ENCODE data around the gene STIM2.
A peak's percentile ranks its signal among the peaks of the same experiment; 100 is the strongest.
"Not testable (repeated sequence)": the region's sequence is repeated elsewhere in the genome, so short reads cannot be mapped to it uniquely, and the experiment has no call there.

Gene STIM2

DNA sequence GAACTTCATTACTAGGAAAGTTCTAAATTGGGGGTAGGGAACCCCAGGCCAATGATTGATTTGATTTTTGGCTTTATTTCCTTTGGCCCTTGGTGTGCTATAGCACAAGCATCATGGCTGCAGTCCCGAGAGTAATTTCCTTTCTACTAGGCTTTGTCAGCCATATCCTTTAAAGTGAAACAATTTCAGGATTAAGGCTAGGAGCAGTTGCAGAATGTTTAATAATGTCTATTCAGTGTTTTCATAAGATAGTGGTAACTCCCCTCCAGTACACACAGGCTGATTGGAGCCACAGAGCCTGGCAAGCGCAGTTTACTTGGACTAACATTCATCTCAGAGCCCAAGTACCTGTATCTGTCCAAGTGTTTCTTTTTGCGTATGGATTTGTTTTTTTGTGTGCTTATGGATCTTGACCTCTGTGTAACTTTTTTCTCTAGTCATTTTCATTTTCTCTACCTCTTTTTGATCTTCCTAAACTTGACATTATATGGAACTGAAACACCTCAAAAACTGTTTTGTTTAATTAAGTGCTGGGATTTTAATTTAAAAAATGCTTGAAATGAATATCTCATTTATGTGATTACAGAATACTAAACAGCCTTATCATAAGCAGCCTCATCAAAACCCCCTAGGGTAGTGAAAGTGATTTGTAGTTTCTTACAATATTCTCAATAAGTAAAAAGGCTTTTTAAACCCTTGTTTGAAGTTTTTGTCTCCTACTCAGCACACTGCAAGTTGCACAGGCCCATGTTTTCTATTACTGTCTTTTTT is 7.5 kb downstream of the STIM2 start:
- DNase-seq (ENCODE audit: low spot score): no peak

DNA sequence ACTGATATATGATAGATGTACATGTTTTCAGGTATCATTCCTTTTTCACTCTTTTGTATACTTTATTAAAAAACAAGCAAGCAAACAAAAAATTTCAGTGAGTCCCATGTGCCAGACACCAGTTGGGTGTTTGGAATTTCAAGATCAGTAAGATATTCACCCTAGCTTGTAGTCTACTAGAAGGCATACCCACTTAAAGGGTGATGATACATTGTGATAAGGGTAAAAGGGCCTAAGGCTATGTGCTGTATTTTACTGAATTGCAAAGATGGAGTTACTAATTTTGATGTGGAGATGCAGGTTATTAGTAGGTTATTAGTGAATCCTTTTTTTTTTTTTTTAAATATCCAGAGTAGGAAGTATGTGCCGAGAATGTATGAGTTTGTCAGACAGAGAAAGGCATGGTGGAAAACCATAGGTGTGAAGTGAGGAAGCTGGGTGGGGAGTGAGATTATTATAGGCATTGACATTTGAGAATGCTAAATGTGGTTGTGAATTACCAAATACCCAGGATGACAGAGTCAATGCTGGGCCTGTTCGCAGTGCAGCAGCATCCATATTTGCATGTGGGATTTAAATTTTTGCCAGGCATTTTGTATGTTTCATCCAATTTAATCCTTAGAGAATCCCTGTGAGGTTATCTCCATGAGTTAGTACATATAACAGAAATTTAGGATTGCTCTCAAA is 10.1 kb downstream of the STIM2 start:
- no peak for DNase-seq (ENCODE audit: low spot score)

- DNase-seq (ENCODE audit: low spot score): no peak
Observed at GRCh38 chr4:26871611-26872010, 11.0 kb downstream of the STIM2 start.

DNA sequence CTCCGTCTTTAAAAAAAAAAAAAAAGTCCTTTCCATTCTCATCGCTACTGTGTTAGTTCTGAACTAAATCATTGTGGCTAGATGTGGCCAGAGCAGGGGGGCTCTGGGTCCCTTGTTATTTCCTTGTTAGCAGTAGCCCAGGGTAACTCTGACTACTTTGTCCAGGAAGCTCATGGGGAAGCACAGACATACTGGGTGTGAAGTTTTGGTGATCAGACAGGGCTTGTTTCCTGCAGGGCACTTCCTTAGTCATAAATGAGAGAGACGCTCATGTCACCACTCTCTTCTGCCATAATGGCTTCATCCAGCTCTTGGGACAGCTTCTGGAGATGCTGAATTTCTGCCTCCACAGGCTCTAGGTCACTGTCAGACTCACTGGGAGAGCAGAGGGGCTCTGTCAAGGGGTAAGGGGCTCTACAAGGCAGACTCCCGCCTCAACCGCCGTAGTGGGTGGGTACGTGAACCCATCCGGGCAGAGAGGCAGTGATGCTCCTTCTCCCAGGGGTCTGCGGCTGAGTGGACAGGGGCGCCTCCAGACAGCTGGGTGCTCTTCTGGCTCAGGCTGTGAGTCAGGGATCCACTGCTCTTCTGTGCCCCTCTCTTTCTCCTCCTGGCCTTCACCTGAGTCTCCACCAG is 12.9 kb downstream of the STIM2 start:
- no peak for DNase-seq (ENCODE audit: low spot score)

- no peak for DNase-seq (ENCODE audit: low spot score)
Observed at GRCh38 chr4:26874110-26874509, 13.5 kb downstream of the STIM2 start.

DNA sequence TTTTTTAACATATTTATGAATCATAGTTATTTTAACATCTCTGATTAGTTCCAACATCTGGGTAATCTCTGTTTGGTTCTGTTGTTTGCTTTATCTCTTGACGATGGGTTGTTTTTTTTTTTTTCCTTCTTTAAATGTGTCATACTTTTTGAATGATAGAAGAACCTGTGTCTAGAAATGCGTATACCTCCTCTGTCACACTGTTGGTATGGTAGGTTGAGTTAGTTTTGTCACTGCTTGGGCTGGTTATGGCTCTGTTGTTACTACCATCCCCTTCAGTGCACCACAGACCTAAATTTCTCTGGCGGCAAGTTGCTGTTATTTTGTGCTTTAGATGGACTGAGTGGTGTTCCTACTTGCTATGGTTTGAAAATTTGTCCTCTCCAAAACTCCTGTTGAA is 16.8 kb downstream of the STIM2 start:
- DNase-seq (ENCODE audit: low spot score): no peak

- no peak for DNase-seq (ENCODE audit: low spot score)
Observed at GRCh38 chr4:26877961-26878360, 17.3 kb downstream of the STIM2 start.

DNA sequence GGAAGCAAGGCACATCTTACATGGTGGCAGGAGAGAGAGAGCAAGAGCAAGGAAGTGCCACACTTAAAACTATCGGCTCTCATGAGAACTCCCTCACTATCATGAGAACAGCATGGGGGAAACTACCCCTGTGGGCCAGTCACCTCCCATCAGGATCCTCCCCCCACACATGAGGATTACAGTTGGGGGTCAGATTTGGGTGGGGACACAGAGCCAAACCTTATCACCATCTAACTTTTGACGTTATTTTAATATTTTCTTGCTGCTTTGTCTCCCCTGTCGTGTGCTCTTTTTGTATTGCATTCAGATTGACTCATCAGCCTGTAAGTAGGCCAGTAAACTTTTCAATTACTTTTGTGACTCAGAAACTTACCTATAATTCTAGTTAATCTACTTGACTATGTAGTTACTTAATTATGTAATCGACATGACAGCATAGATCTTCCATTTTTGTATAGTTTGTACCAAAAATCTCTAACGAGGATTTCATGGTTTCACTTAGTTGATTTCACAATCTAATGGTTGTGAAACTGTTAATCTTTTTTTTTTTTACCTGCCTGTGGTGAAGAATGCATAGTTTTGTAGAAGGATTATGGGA is 18.3 kb downstream of the STIM2 start:
- no peak for DNase-seq (ENCODE audit: low spot score)

DNA sequence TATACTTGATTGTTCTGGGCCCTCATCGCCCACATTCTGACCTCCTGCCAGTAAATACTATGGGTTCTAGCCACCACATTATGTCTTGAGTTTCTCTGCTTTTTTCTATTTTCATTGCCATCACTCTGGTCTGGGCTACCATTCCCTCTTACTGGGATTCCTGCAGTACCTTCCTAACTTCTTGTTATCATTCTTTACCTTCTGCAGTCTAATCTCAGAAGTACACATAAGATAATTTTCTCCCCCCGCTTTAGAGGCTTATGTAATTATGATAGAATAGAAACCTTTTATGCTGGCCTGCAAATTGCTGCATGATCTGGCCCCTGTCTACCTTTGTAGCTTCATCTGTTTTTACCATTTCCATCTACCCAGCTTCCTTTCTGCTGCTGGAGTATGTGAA is 19.2 kb downstream of the STIM2 start:
- no peak for DNase-seq (ENCODE audit: low spot score)

GRCh38 chr4:26884026-26884425 is 23.4 kb downstream of the STIM2 start:
- no peak for DNase-seq (ENCODE audit: low spot score)

DNA sequence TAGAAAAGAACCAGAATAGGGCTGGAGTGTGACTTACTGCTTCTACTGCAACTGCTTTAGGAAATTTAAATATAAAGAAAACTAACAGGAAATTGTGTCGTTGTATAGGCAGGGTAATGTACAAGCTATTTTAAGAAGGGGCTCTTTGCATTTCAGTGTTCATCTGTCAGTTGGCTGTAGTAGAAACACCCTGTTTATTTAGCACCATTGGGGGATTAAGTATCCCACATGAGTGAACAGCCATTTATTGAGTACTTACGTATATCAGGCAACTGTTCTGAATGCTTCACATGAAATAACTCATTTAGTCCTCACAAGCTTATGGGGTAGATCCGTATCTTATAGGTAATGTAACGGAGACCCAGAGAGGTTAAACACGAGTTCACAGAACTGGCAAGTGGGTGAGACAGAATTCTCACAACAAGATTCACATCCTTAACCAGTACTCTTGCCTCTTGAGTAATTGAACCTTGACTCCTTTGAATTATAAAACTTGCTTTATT is 23.9 kb downstream of the STIM2 start:
- no peak for DNase-seq (ENCODE audit: low spot score)

DNA sequence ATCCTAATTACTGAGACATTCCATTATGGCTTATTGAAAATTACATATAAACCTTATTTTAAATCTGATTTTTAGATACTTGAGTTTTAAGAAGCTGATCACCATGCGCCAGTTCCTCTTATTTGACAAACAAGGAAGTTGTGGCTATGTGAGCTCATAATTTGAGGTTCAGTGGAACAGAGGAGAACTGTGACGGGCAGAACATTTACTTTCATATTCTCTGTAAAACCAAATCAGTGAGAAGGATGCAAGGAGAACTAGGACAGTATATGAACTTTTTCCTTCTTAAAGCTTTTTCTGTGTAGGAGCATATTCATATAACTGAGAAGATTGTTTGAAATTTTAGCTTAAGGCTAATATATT is 25.3 kb downstream of the STIM2 start:
- peak; percentile 82 for DNase-seq (ENCODE audit: low spot score)

DNA sequence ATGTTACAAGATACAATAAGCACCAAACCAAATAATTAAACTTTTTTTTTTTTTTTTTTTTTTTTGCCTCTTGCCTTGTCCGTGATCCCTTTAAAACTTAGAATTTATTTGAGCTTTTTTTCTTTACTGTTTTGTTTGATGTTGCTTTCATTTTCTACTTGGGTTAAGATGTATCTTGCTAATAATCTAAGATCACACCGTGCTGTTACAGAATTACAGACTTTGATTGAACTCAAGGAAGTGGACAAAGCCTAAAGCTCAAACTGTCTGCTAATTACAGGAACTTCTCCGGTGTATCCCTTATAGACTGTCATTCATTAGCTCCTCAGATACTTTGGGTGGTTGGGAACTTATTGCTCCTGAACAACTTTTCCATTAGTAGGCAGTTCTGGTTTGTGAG is 26.5 kb downstream of the STIM2 start:
- DNase-seq (ENCODE audit: low spot score): no peak

- no peak for DNase-seq (ENCODE audit: low spot score)
Observed at GRCh38 chr4:26887809-26888208, 27.2 kb downstream of the STIM2 start.

GRCh38 chr4:26889356-26889755 is 28.7 kb downstream of the STIM2 start:
- no peak for DNase-seq (ENCODE audit: low spot score)

DNA sequence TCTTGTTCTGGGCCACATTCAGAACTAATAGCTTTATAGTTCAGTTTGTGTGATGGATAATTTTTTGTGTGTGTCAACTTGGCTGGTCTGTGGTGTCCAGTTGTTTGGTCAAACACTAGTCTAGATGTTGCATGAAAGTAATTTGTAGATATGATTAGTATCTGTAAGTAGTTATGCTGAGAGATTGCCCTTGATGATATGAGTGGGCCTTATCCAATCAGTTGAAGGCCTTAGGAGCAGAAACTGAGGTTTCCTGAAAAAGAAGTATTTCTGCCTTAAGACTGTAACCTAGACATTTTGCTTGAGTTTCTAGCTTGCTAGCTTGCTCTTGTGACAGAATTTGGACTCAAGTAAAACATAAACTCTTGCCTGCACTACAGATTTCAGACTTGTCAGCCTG is 30.4 kb downstream of the STIM2 start:
- no peak for DNase-seq (ENCODE audit: low spot score)

DNA sequence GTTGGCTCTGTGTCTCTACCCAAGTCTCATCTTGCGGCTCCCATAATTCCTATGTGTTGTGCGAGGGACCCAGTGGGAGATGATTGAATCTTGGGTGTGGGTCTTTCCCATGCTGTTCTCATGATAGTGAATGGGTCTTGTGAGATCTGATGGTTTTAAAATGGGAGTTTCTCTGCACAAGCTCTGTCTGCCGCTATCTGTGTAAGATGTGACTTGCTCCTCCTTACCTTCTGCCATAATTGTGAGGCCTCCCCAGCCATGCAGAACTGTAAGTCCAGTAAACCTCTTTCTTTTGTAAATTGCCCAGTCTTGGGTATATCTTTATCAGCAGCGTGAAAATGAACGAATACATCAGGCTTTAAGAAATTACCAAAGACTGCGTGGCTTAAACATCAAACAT is 31.2 kb downstream of the STIM2 start:
- no peak for DNase-seq (ENCODE audit: low spot score)

GRCh38 chr4:26892480-26893150 is 32.0 kb downstream of the STIM2 start:
- no peak for DNase-seq (ENCODE audit: low spot score)

DNA sequence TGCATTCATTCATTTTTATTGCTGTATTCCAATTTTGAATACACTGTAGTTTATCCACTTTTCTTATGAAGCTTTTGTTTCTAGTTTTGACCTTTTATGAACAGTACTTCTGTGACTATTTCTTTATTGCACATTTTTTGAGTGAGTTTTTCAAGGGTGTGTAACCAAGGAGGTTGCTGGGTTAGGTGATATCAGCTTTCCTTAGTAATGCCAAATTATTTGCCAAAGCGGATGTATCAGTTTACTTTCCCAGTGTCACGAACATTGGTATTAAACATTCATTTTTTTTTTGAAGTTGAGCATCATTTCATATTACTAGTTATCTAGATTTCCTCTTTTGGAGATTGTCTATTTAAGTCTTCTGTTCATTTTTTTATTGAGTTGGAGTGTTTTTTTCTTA is 32.9 kb downstream of the STIM2 start:
- DNase-seq (ENCODE audit: low spot score): no peak

DNA sequence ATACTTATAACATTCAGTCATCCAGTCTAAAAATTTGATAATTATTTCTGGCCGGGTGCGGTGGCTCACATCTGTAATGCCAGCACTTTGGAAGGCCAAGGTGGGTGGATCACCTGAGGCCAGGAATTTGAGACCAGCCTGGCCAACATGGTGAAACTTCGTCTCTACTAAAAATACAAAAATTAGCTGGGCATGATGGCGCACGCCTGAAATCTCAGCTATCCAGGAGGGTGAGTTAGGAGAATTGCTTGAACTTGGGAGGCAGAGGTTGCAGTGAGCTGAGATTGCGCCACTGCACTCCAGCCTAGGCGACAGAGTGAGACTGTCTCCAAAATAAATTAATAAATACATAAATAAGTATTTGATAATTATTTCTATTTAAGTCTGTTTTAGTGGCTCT is 34.2 kb downstream of the STIM2 start:
- not testable (repeated sequence) for DNase-seq (ENCODE audit: low spot score)

GRCh38 chr4:26896636-26897035 is 36.0 kb downstream of the STIM2 start:
- no peak for DNase-seq (ENCODE audit: low spot score)

DNA sequence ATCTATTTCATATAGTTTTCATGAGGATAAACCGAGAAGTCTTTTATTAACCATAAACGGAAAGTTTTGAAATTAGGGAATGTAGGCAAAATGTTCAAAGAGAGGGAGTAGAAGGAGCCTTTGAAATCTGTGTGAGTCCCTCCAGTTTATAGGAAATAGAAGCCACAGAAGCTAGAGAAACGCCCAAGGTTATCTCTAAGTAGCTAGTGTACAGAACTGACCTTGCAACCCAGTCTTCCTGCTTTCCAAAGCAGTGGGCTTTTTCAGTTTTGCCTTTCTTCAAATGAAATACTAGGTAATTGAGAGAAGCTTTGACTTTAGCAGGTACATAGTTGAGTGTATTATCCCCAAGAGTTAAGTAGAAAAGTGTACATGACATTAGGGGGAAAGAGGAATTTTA is 39.4 kb downstream of the STIM2 start:
- no peak for DNase-seq (ENCODE audit: low spot score)

Measured in pons (tissue), 1 donor.